ENCODE data around the gene MYCL. TPM values are rescaled to one million over a fixed set of nuclear protein-coding genes. Genes with fewer than 3 reads are reported as not detected.

Gene MYCL
- total and polyA plus RNA-seq, 2 of the 13 experiments (the other 11 are each of a cell fraction or from before 2014, with no cell fraction given), result 0.31 to 1.7 TPM

GRCh38 chr1:39890273-39890672 lies 11.4 kb downstream of the MYCL start:
- intact Hi-C loops (cut with micrococcal nuclease; ENCODE audit: unreplicated experiment) (no loop called here), in situ Hi-C loops (cut with HindIII; ENCODE audit: extremely low pct_ligation_motif_present, low pct_unique_long_range_greater_than_20kb) (no loop called here)
- Histone ChIP-seq H3K27me3 (ENCODE audit: control insufficient read depth in 1 of 2, insufficient read depth in 2 of 2, low read length in 2 of 2) (peaks cover 0 to 7% of the 10 kb centered on the region in 2 experiments; a peak in 2 of 5 replicates), H3K27ac (ENCODE audit: extremely low read length, insufficient read depth, low read length) (no peak overlapping the region), H3K4me1 (ENCODE audit: insufficient read depth, low read length) (peaks cover 30% of the 10 kb centered on the region), H3K79me2 (ENCODE audit: insufficient read depth, low read length) (no peaks in the 10 kb centered on the region), H3K4me2 (ENCODE audit: low read depth, low read length) (no peak overlapping the region), H2AFZ (ENCODE audit: low read length) (no peak overlapping the region), H4K20me1 (ENCODE audit: insufficient read depth, low read length) (no peaks in the 10 kb centered on the region), H3K9me3 (ENCODE audit: low read length) (no peaks in the 10 kb centered on the region), H3K9ac (ENCODE audit: insufficient read depth, low read depth, low read length) (no peak overlapping the region), H3K4me3 (replicated peaks in 1 of 3; ENCODE audit: insufficient read depth in 1 of 3, low read depth in 2 of 3, low read length in 3 of 3) (no peak overlapping the region), H3K36me3 (replicated peaks in 1 of 2; ENCODE audit: control insufficient read depth in 1 of 2, insufficient read depth in 2 of 2, low read length in 2 of 2) (no peaks in the 10 kb centered on the region)
- no TSS peak for BruUV-seq (replicated peaks)
- DNase-seq (ENCODE audit: low spot score) (no peak), FAIRE-seq (no peak), ATAC-seq (no peak)
- CTCF ChIA-PET (ENCODE audit: low intra/inter-chr PET ratio, low total read pairs), result no interaction called here
- POLR2A ChIA-PET, result no interaction called here
- no peak for TF ChIP-seq HOXA7 (CRISPR knock-in tag; IDR thresholded peaks at IDR 0.05)
- TF ChIP-seq ZNF709 (CRISPR knock-in tag; IDR thresholded peaks at IDR 0.05), result no peak
- no peak for TF ChIP-seq ZNF17 (CRISPR knock-in tag; IDR thresholded peaks at IDR 0.05)
- no peak for TF ChIP-seq DR1 (CRISPR knock-in tag; IDR thresholded peaks at IDR 0.05)

DNA sequence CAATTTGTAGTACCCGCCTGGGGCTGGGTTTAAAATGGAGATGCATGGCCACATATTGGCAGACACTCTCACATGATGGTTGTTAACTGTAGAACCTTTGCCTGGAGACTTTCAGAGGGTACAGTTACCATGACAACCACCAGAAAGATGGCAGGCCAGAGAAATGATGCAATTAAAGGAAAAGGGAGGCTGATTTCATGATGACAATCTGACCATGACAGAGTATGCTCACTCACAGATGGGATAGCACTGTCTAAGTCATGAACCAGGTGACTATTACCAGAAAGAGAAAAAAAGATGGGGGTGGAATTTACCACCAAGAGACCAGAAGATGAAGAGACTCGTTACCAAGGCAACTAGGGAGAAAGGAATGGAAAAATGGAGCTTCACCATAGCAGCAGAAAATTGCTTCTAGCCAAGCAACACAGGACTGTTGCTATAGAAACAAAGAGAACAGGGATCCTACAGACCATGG lies 14.9 kb downstream of the MYCL start:
- no peak overlapping the region for H2AFZ ChIP-seq (ENCODE audit: low read length)
- DNase-seq (ENCODE audit: low spot score) (no peak), FAIRE-seq (no peak), ATAC-seq (no peak)
- intact Hi-C loops (cut with micrococcal nuclease; ENCODE audit: unreplicated experiment), result no loop called here
- no peak overlapping the region for H3K9ac ChIP-seq (ENCODE audit: insufficient read depth, low read depth, low read length)
- H3K79me2 ChIP-seq (ENCODE audit: insufficient read depth, low read length), result peaks cover 17% of the 10 kb centered on the region
- H3K4me3 ChIP-seq (replicated peaks in 1 of 3; ENCODE audit: insufficient read depth in 1 of 3, low read depth in 2 of 3, low read length in 3 of 3), result no peak overlapping the region
- 32% methylated on average over 2 of the region's 2 CpGs for WGBS (ENCODE audit: low lambda C conversion rate)
- no peaks in the 10 kb centered on the region for H3K36me3 ChIP-seq (replicated peaks in 1 of 2; ENCODE audit: control insufficient read depth in 1 of 2, insufficient read depth in 2 of 2, low read length in 2 of 2)
- peaks cover 30% of the 10 kb centered on the region for H3K4me1 ChIP-seq (ENCODE audit: insufficient read depth, low read length)
- H4K20me1 ChIP-seq (ENCODE audit: insufficient read depth, low read length), result no peaks in the 10 kb centered on the region; the same call in 1 of the 2 replicates
- in situ Hi-C loops (cut with HindIII; ENCODE audit: extremely low pct_ligation_motif_present, low pct_unique_long_range_greater_than_20kb), result no loop called here
- no peaks in the 10 kb centered on the region for H3K9me3 ChIP-seq (ENCODE audit: low read length)
- no TSS peak for BruUV-seq (replicated peaks)
- ChIA-PET CTCF (ENCODE audit: low intra/inter-chr PET ratio, low total read pairs) (no interaction called here), POLR2A (no interaction called here)
- no peaks in the 10 kb centered on the region; a peak in 1 of 5 replicates for H3K27me3 ChIP-seq (ENCODE audit: control insufficient read depth in 1 of 2, insufficient read depth in 2 of 2, low read length in 2 of 2)
- no peak overlapping the region for H3K4me2 ChIP-seq (ENCODE audit: low read depth, low read length)
- no peak overlapping the region for H3K27ac ChIP-seq (ENCODE audit: extremely low read length, insufficient read depth, low read length)
- TF ChIP-seq RFX1 (IDR thresholded peaks at IDR 0.05) (peak; percentile 65; the same call in 1 of the 2 replicates), WIZ (CRISPR knock-in tag; IDR thresholded peaks at IDR 0.05) (no peak), CEBPB (IDR thresholded peaks at IDR 0.05; ENCODE audit: borderline replicate concordance, low read depth, low read length) (peak; percentile 31; the same call in 1 of the 2 replicates)
